Measurements from ENCODE around the gene HOXB6. TPM values are rescaled to one million over a fixed set of nuclear protein-coding genes. Genes with fewer than 3 reads are reported as not detected.

Gene HOXB6
- total RNA-seq, 1 experiment from 2014 or later, result 19.8 TPM

DNA sequence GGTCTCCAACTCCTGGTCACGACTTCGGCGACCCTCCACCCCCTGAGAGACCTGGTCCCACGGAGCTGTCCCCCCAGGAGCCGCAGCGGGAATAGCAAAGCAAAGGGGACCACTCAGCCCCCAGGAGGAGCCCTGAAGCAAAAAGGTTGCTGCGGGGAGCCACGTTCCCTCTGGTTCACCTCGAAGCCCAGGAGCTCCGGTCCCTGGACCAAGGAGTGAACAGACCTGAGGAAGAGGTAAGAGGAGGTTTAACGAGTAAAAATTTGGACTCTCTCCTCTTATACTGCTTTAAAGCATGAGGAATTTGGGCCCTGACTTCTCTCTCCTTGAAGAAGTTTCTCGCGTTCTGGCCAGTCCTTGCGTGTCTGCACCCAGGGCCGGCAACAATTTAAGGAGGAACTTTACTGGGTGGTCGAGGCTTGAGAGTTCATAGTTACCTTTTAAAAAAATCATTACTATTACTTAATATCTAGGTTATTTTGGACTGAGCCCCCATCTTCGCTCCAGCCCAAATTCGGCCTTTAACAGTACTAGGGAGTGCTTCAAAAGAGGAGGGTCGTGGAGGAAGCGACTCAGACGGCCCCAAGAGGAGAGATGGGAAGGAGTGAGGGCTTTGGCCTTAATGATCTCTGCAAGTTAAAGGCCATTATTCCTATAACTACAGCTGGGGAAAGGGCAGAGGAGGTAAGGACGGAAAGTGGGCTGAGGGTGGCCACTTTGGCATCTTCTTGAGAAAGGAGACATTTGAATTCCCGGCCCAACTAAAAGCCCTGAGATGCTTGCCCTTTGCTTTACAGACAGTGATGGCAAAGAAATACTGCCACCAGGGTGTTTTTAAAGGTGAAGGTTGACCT lies 38.3 kb upstream of the HOXB6 start:
- H3K4me1 ChIP-seq (ENCODE audit: insufficient read depth, low read length, poor library complexity, severe bottlenecking), result peaks cover 6% of the 10 kb centered on the region
- peaks cover 22% of the 10 kb centered on the region for H3K27me3 ChIP-seq (replicated peaks; ENCODE audit: insufficient read depth, low read depth, low read length, poor library complexity)
- H3K36me3 ChIP-seq (ENCODE audit: insufficient read depth, low read length, poor library complexity, severe bottlenecking), result no peaks in the 10 kb centered on the region
- H3K27ac ChIP-seq (ENCODE audit: low read depth, low read length, poor library complexity, severe bottlenecking), result no peak overlapping the region
- no peak for TF ChIP-seq EZH2 (IDR thresholded peaks at IDR 0.05; ENCODE audit: borderline replicate concordance, low read depth, low read length, poor library complexity, severe bottlenecking)
- TF ChIP-seq CTCF (conservative IDR thresholded peaks at IDR 0.05; ENCODE audit: low read depth, low read length), result no peak
- no TSS peak for BruUV-seq (replicated peaks)
- CTCF ChIA-PET, result interaction anchor here (1.0 kb wide), 1 partner anchor 236 kb away, joined by 4 read pairs; no protein-coding TSS in a partner anchor
- no peak for DNase-seq (ENCODE audit: low spot score)
- POLR2A ChIA-PET (ENCODE audit: low non-redundant PET), result no interaction called here
- H3K4me3 ChIP-seq (ENCODE audit: low read depth, low read length, poor library complexity, severe bottlenecking), result no peak overlapping the region
- no peaks in the 10 kb centered on the region for H3K9me3 ChIP-seq (ENCODE audit: low read depth, low read length, poor library complexity, severe bottlenecking)
- intact Hi-C loops (cut with micrococcal nuclease; ENCODE audit: unreplicated experiment), result no loop called here

- Histone ChIP-seq H3K4me1 (ENCODE audit: insufficient read depth, low read length, poor library complexity, severe bottlenecking) (peaks cover 3% of the 10 kb centered on the region), H3K27me3 (replicated peaks; ENCODE audit: insufficient read depth, low read depth, low read length, poor library complexity) (peaks cover 22% of the 10 kb centered on the region), H3K27ac (ENCODE audit: low read depth, low read length, poor library complexity, severe bottlenecking) (no peak overlapping the region), H3K36me3 (ENCODE audit: insufficient read depth, low read length, poor library complexity, severe bottlenecking) (no peaks in the 10 kb centered on the region), H3K9me3 (ENCODE audit: low read depth, low read length, poor library complexity, severe bottlenecking) (no peaks in the 10 kb centered on the region), H3K4me3 (ENCODE audit: low read depth, low read length, poor library complexity, severe bottlenecking) (no peak overlapping the region)
- intact Hi-C loops (cut with micrococcal nuclease; ENCODE audit: unreplicated experiment), result no loop called here
- BruUV-seq (replicated peaks), result no TSS peak
- TF ChIP-seq CTCF (conservative IDR thresholded peaks at IDR 0.05; ENCODE audit: low read depth, low read length) (no peak; the same call in 1 of the 2 replicates), EZH2 (IDR thresholded peaks at IDR 0.05; ENCODE audit: borderline replicate concordance, low read depth, low read length, poor library complexity, severe bottlenecking) (no peak)
- POLR2A ChIA-PET (ENCODE audit: low non-redundant PET), result no interaction called here
- CTCF ChIA-PET, result no interaction called here
- no peak for DNase-seq (ENCODE audit: low spot score)
These were observed 37.5 kb upstream of the HOXB6 start for GRCh38 chr17:48642059-48642842.

GRCh38 chr17:48641541-48642058 lies 36.8 kb upstream of the HOXB6 start:
- no TSS peak for BruUV-seq (replicated peaks)
- Histone ChIP-seq H3K9me3 (ENCODE audit: low read depth, low read length, poor library complexity, severe bottlenecking) (no peaks in the 10 kb centered on the region), H3K27ac (ENCODE audit: low read depth, low read length, poor library complexity, severe bottlenecking) (no peak overlapping the region), H3K4me1 (ENCODE audit: insufficient read depth, low read length, poor library complexity, severe bottlenecking) (no peaks in the 10 kb centered on the region), H3K4me3 (ENCODE audit: low read depth, low read length, poor library complexity, severe bottlenecking) (no peak overlapping the region), H3K36me3 (ENCODE audit: insufficient read depth, low read length, poor library complexity, severe bottlenecking) (no peaks in the 10 kb centered on the region), H3K27me3 (replicated peaks; ENCODE audit: insufficient read depth, low read depth, low read length, poor library complexity) (peaks cover 22% of the 10 kb centered on the region)
- intact Hi-C loops (cut with micrococcal nuclease; ENCODE audit: unreplicated experiment), result no loop called here
- no peak for DNase-seq (ENCODE audit: low spot score)
- ChIA-PET CTCF (interaction anchor here (0.9 kb wide), 1 partner anchor 19 kb away, joined by 8 read pairs; no protein-coding TSS in a partner anchor), POLR2A (ENCODE audit: low non-redundant PET) (no interaction called here)
- TF ChIP-seq EZH2 (IDR thresholded peaks at IDR 0.05; ENCODE audit: borderline replicate concordance, low read depth, low read length, poor library complexity, severe bottlenecking) (no peak), CTCF (conservative IDR thresholded peaks at IDR 0.05; ENCODE audit: low read depth, low read length) (no peak)
